Osteoblast (primary cell): Measurements from ENCODE around the gene CCDC30. TPM values are rescaled to one million over a fixed set of nuclear protein-coding genes. Genes with fewer than 3 reads are reported as not detected.

Experiments used
- DNase-seq: peaks from one replicate; pipeline ENCODE4 v3.0.0; 2011; ENCODE audit warnings: low spot score, mixed read lengths; ENCODE audit not compliant: insufficient read length; ENCODE audit errors: missing footprints
- H2AFZ ChIP-seq: 2 replicates; pipeline ENCODE4 v1.6.0; 2011; ENCODE audit warnings: mild to moderate bottlenecking, low read length
- H3K27ac ChIP-seq: 2 replicates; pipeline ENCODE4 v1.5.1; 2011; ENCODE audit warnings: mild to moderate bottlenecking, low read depth, low read length, moderate library complexity
- H3K27me3 ChIP-seq: 2 replicates; pipeline ENCODE4 v1.6.0; 2012; ENCODE audit warnings: mild to moderate bottlenecking, control low read depth, inconsistent platforms, low read length, moderate library complexity; ENCODE audit not compliant: insufficient read depth
- H3K36me3 ChIP-seq: 2 replicates; pipeline ENCODE4 v1.5.1; 2011; ENCODE audit warnings: mild to moderate bottlenecking, low read length, control low read depth, moderate library complexity; ENCODE audit not compliant: insufficient read depth
- H3K4me1 ChIP-seq: 2 replicates; pipeline ENCODE4 v1.5.1; 2011; ENCODE audit warnings: mild to moderate bottlenecking, low read length, control low read depth, moderate library complexity; ENCODE audit not compliant: insufficient read depth
- H3K4me2 ChIP-seq: 2 replicates; pipeline ENCODE4 v1.6.0; 2011; ENCODE audit warnings: mild to moderate bottlenecking, low read length; ENCODE audit not compliant: insufficient read depth
- H3K4me3 ChIP-seq: fragments of 200-600 bp; sonication (generic); 3 replicates; pipeline ENCODE4 v1.5.1; 2012; ENCODE audit warnings: mild to moderate bottlenecking, low read length, inconsistent platforms; ENCODE audit not compliant: insufficient read depth
- H3K79me2 ChIP-seq: 2 replicates; pipeline ENCODE4 v1.6.0; 2012; ENCODE audit warnings: mild to moderate bottlenecking, low read length, control low read depth, inconsistent platforms; ENCODE audit not compliant: insufficient read depth
- H3K9me3 ChIP-seq: 2 replicates; pipeline ENCODE4 v1.5.1; 2011; ENCODE audit warnings: low read depth, low read length, control low read depth
- H4K20me1 ChIP-seq: 2 replicates; pipeline ENCODE4 v1.6.0; 2012; ENCODE audit warnings: mild to moderate bottlenecking, low read length, control low read depth; ENCODE audit not compliant: insufficient read depth
- total RNA-seq: library from RNA; depleted of rRNA; stranded (reverse); fragments of >200 nt; gene quantifications from 2 replicates; pipeline ENCODE4 v1.2.3, GENCODE V29; 2012
- TF ChIP-seq, protein P1 (sequence below): IDR thresholded peaks from 2 replicates; pipeline ENCODE4 v1.5.1; 2011; ENCODE audit warnings: mild to moderate bottlenecking, low read depth, low read length, moderate library complexity; ENCODE audit errors: extremely low read depth

The CCDC30 gene
- total RNA-seq, 1 donor: 4.0 TPM

DNA sequence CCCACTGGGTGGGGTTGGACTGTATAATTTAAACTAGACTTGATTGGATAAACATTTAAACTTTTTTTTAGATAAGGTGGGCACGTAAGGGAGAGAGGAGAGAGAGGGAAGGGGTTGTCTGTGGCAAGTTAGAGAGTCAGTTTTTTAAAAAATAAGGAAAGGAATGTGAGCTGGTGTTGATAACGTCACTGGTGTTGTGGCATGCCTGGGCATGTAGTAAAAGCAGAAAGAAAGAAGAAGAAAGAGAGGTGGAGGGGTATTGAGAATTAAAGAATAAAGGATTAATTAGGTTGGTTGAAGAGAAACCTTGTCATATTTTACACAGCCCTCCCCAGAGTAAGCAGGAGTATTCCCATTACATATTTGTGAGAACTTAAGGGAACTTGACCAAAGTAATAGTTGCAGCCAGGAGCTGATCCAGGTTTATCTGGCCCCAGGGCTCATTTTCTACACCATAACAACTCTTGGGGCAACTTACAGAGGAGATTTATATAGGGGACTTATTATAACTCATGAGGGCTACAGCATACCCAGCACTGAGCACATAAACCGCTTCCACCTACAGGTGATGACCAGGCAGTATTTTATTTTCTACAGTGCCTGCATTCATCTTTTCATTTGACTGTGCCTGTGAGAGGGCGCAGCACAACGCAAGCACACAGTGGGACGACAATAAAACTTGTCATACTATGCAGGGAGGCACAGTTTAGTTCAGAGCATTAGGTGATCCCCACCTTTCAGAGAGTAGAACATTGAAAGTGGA is 70.2 kb downstream of the CCDC30 start:
- Histone ChIP-seq H3K4me2 (no peak overlapping the region), H3K27ac (no peak overlapping the region), H3K4me1 (no peaks in the 10 kb centered on the region), H3K4me3 (no peak overlapping the region), H3K9me3 (no peaks in the 10 kb centered on the region), H3K36me3 (no peaks in the 10 kb centered on the region), H3K27me3 (no peaks in the 10 kb centered on the region), H3K79me2 (no peaks in the 10 kb centered on the region), H2AFZ (peak overlapping the region; percentile 25), H4K20me1 (no peaks in the 10 kb centered on the region)
- TF ChIP-seq, protein P1, sequence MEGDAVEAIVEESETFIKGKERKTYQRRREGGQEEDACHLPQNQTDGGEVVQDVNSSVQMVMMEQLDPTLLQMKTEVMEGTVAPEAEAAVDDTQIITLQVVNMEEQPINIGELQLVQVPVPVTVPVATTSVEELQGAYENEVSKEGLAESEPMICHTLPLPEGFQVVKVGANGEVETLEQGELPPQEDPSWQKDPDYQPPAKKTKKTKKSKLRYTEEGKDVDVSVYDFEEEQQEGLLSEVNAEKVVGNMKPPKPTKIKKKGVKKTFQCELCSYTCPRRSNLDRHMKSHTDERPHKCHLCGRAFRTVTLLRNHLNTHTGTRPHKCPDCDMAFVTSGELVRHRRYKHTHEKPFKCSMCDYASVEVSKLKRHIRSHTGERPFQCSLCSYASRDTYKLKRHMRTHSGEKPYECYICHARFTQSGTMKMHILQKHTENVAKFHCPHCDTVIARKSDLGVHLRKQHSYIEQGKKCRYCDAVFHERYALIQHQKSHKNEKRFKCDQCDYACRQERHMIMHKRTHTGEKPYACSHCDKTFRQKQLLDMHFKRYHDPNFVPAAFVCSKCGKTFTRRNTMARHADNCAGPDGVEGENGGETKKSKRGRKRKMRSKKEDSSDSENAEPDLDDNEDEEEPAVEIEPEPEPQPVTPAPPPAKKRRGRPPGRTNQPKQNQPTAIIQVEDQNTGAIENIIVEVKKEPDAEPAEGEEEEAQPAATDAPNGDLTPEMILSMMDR: no peak
- DNase-seq: no peak

DNA sequence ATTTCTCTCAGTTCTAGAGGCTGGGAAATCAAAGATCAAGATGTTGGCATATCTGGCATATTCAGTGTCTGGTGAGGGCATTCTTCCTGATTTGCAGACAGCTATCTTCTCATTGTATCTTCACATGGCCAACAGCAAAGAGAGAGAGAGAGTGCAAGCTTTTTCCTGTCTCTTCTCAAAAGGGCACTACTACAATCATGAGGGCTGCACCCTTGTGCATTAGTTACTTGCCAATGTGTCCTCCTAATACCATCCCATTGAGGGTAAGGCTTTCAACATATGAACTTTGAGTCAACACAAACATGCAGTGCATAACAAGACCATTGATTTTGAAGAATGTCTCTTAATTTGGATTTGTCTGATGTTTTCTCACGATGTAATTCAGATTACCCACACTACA is 78.0 kb downstream of the CCDC30 start:
- Histone ChIP-seq H3K27ac (no peak overlapping the region), H3K4me1 (no peaks in the 10 kb centered on the region), H3K79me2 (no peaks in the 10 kb centered on the region), H4K20me1 (no peaks in the 10 kb centered on the region), H3K36me3 (no peaks in the 10 kb centered on the region), H3K4me2 (no peak overlapping the region), H3K27me3 (no peaks in the 10 kb centered on the region), H3K4me3 (no peak overlapping the region), H3K9me3 (no peaks in the 10 kb centered on the region), H2AFZ (no peak overlapping the region)
- TF ChIP-seq, protein P1: no peak
- no peak for DNase-seq

DNA sequence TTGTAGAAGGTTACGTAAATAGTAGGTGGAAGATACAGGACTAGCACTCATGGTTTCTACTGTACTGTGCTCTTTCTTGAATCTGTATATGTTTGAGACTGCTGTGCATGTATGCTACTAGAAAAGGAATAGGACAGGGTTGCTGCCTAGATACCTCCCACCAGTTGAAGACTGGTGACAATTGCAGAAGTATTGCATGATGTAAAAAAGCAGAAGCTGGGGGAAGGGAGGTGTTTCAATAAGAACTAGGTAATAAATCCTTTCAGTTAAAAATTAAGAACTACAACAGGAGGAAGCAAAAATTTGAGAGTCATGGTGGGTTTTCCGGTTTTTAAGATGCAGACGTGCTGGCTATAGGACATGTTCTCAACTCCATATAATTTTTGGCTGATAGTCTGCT is 88.1 kb downstream of the CCDC30 start:
- H3K4me1 ChIP-seq: no peaks in the 10 kb centered on the region

DNA sequence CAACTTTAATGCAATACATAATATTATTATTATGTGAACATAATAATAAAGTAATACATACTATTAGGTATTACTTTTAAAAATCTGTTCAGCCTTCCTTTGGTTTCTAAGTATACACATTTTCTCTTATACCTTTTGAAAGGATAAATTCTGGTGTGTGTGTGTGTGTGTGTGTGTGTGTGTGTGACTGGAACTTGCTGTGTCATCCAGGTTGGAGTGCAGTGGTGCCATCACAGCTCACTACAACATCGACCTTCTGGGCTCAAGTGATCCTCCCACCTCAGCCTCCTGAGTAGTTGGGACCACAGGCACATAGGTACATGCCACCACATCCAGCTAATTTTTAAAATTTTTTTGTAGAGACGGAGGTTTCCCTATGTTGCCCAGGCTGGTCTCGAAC is 88.5 kb downstream of the CCDC30 start:
- Histone ChIP-seq H3K4me1 (no peaks in the 10 kb centered on the region), H3K27me3 (no peaks in the 10 kb centered on the region), H3K4me2 (no peak overlapping the region), H4K20me1 (no peaks in the 10 kb centered on the region), H3K9me3 (no peaks in the 10 kb centered on the region), H3K36me3 (no peaks in the 10 kb centered on the region), H3K27ac (no peak overlapping the region), H3K4me3 (no peak overlapping the region), H3K79me2 (no peaks in the 10 kb centered on the region), H2AFZ (no peak overlapping the region)
- DNase-seq: no peak
- TF ChIP-seq, protein P1: no peak

More for the DNA sequence above, 88.1 kb downstream of the CCDC30 start:
- Histone ChIP-seq H3K9me3 (no peaks in the 10 kb centered on the region), H3K4me3 (no peak overlapping the region), H3K27ac (no peak overlapping the region), H3K27me3 (no peaks in the 10 kb centered on the region), H4K20me1 (no peaks in the 10 kb centered on the region), H2AFZ (no peak overlapping the region), H3K4me2 (no peak overlapping the region), H3K79me2 (no peaks in the 10 kb centered on the region), H3K36me3 (no peaks in the 10 kb centered on the region)
- no peak for DNase-seq
- TF ChIP-seq, protein P1: no peak
